Ascending aorta (tissue), 2 donors: ENCODE data around the gene RABGAP1L. TPM values are rescaled to one million over a fixed set of nuclear protein-coding genes. Genes with fewer than 3 reads are reported as not detected.
"Not testable (repeated sequence)": the region's sequence is repeated elsewhere in the genome, so short reads cannot be mapped to it uniquely, and the experiment has no call there.

Experiments
- DNase-seq, 2 donors: peaks; one replicate each; pipeline ENCODE4 v3.0.0-alpha.2; 2019; ENCODE audit warnings: low spot score in 2 of 2
- H3K27ac ChIP-seq, 2 donors: fragments of 200-600 bp; sonication (generic); one replicate each; pipeline ENCODE4 v1.5.1; 2016 to 2017; ENCODE audit warnings: mild to moderate bottlenecking in 1 of 2
- H3K27me3 ChIP-seq: fragments of 200-600 bp; sonication (generic); one replicate; pipeline ENCODE4 v1.5.1; 2017
- H3K36me3 ChIP-seq, 2 donors: fragments of 200-600 bp; sonication (generic); one replicate each; pipeline ENCODE4 v1.5.1; 2016
- H3K4me1 ChIP-seq, 2 donors: fragments of 200-600 bp; sonication (generic); one replicate each; pipeline ENCODE4 v1.5.1; 2016 to 2017; ENCODE audit warnings: mild to moderate bottlenecking in 1 of 2
- H3K4me3 ChIP-seq, 2 donors: fragments of 200-600 bp; sonication (generic); one replicate each; pipeline ENCODE4 v1.5.1; 2016 to 2017; ENCODE audit warnings: mild to moderate bottlenecking in 1 of 2
- H3K9me3 ChIP-seq, 2 donors: fragments of 200-600 bp; sonication (generic); one replicate each; pipeline ENCODE4 v1.5.1; 2016
- intact Hi-C: fragments of 100-400 bp; cut with DNase I; formaldehyde crosslinking; loops from one replicate; pipeline ENCODE4 v1.15.1; 2023
- total RNA-seq: library from RNA; depleted of rRNA; stranded (reverse); fragments of >200 nt; gene quantifications from one replicate; pipeline ENCODE4 v1.1.0, GENCODE V29; 2016
- TF ChIP-seq, protein P1 (sequence below), 3 experiments: fragments of 200-600 bp in 2 of 3; fragments of 450-650 bp in 1 of 3; sonication (generic) in 2 of 3; IDR thresholded peaks; one replicate each; pipeline ENCODE4 v1.5.1; 2016 to 2019; ENCODE audit warnings: antibody characterized with exemption in 3 of 3, mild to moderate bottlenecking in 1 of 3, moderate library complexity in 1 of 3

RABGAP1L gene
- total RNA-seq, 1 donor from 2014 or later, result 48.4 TPM

DNA sequence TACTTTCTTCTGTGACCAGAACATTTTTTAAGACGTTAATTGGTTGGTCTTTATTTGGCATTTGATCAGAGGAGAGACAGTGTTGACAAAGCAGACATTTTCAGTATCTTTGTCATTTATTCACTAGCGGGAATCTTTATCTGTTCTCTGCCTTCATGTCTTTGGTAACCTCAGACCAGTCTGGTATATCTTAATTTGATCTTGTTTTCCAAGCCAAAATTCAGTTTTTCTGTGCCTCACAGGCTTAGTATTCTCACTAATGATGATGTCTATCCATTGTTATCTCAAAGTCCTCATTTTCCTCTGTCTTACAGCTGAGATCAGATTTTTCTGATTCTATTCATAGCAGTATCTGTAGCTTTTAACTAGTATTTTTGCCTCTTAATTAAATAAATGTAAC lies 447.2 kb downstream of the RABGAP1L start:
- intact Hi-C loops, result no loop called here
- Histone ChIP-seq H3K27ac (no peak overlapping the region), H3K9me3 (peaks cover 0 to 11% of the 10 kb centered on the region in 2 donors), H3K4me3 (no peak overlapping the region), H3K4me1 (no peaks in the 10 kb centered on the region), H3K36me3 (peaks cover 0 to 11% of the 10 kb centered on the region in 2 donors), H3K27me3 (no peaks in the 10 kb centered on the region)
- no peak for DNase-seq
- TF ChIP-seq, protein P1, sequence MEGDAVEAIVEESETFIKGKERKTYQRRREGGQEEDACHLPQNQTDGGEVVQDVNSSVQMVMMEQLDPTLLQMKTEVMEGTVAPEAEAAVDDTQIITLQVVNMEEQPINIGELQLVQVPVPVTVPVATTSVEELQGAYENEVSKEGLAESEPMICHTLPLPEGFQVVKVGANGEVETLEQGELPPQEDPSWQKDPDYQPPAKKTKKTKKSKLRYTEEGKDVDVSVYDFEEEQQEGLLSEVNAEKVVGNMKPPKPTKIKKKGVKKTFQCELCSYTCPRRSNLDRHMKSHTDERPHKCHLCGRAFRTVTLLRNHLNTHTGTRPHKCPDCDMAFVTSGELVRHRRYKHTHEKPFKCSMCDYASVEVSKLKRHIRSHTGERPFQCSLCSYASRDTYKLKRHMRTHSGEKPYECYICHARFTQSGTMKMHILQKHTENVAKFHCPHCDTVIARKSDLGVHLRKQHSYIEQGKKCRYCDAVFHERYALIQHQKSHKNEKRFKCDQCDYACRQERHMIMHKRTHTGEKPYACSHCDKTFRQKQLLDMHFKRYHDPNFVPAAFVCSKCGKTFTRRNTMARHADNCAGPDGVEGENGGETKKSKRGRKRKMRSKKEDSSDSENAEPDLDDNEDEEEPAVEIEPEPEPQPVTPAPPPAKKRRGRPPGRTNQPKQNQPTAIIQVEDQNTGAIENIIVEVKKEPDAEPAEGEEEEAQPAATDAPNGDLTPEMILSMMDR (IDR thresholded peaks at IDR 0.05), result no peak

DNA sequence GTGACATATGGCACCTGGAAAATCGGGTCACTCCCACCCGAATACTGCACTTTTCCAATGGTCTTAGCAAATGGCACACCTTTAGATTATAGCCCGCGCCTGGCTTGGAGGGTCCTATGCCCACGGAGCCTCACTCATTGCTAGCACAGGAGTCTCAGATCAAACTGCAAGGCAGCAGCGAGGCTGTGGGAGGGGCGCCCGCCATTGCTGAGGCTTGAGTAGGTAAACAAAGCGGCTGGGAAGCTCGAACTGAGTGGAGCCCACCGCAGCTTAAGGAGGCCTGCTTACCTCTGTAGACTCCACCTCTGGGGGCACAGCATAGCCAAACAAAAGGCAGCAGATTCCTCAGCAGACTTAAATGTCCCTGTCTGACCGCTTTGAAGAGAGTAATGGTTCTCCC lies 458.6 kb downstream of the RABGAP1L start:
- H3K27ac ChIP-seq, DNase-seq, intact Hi-C loops, H3K9me3 ChIP-seq, H3K27me3 ChIP-seq, H3K4me3 ChIP-seq, H3K4me1 ChIP-seq, H3K36me3 ChIP-seq: not testable (repeated sequence)

DNA sequence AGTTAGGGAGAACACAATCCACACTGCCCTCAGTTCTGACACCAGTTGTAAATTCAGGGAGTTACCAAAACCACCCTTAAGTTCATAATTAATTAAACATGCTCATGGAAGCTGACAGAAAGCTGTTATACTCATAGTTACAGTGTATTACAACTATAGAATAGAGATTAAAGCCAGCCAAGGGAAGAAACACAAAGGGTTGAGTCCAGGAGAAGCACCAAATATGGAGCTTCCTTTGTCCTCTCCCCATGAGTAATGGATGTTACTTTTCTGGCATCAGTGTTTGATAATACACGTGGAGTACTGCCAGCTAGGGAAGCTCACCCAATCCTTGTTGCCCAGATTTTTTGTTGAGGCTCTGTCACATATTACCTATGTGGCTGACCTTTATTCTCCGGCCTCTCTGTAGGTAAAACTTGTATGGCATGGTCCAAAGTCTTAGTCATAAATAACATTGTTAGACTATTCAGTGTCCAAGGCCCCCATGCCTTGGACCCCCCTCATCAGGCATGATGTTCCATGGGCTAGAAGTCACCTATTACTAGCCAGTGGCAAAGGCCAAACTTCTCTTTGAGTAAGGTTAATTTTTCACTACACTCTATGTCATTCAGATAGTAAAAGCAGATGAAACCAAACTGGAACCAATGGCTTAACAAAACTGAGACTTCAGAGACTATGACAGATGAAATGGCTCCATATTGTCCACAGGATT lies 464.2 kb downstream of the RABGAP1L start:
- Histone ChIP-seq H3K4me1 (no peaks in the 10 kb centered on the region), H3K4me3 (no peak overlapping the region), H3K9me3 (peaks cover 0 to 6% of the 10 kb centered on the region in 2 donors), H3K36me3 (no peaks in the 10 kb centered on the region), H3K27me3 (no peaks in the 10 kb centered on the region), H3K27ac (no peak overlapping the region)
- DNase-seq, result no peak
- TF ChIP-seq, protein P1 (IDR thresholded peaks at IDR 0.05), result no peak
- intact Hi-C loops, result no loop called here

DNA sequence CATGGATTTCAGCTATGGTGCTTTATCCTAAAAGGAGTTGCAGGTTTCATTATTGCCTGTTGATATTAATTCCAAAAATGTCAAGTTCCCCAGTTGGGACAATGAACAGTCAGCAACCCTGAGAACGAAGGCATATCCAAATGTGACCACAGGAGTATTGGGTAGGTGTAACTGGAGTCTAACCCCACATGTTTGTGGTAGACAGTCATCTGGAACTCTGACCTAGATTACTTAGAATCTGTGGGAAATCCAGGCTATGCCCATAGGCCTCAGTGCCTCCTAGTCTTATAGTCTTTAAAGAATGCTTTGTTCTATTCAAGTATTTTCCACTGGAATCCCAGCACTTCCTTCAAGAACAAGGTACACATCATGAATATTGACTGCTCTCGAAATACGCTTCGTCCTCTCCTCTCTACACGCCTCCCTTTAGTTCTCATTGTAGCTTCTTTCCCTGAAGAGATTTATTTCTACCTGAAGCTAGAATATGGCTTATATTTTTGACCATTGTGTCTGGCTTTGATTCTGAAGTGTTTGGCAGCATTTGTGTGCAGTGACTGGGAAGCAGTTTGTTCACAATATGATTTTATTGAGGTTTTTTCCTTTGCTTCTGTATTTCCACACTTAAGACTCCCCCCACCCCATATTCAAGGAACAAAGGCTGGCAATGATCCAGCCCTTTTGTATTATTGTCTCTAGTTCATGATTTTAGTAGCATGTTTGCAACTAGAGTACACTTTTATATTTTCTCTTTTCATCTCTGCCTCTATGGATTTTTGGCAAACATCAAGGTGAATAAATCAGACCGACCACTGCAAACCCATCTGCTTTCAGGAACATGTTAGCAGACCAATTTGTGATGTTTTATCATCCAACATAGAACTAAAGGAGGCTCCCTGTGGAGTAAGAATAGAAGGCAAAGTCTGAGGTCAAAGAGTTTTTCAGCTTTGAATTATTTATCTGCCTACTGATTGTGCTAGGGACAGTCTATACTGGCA lies 467.0 kb downstream of the RABGAP1L start:
- no peak overlapping the region for H3K27ac ChIP-seq
- H3K4me3 ChIP-seq, result no peak overlapping the region
- no peak for DNase-seq
- no peaks in the 10 kb centered on the region for H3K36me3 ChIP-seq
- TF ChIP-seq, protein P1 (IDR thresholded peaks at IDR 0.05), result no peak
- H3K9me3 ChIP-seq, result peaks cover 0 to 14% of the 10 kb centered on the region in 2 donors
- H3K27me3 ChIP-seq, result no peaks in the 10 kb centered on the region
- H3K4me1 ChIP-seq, result no peaks in the 10 kb centered on the region
- intact Hi-C loops, result no loop called here

DNA sequence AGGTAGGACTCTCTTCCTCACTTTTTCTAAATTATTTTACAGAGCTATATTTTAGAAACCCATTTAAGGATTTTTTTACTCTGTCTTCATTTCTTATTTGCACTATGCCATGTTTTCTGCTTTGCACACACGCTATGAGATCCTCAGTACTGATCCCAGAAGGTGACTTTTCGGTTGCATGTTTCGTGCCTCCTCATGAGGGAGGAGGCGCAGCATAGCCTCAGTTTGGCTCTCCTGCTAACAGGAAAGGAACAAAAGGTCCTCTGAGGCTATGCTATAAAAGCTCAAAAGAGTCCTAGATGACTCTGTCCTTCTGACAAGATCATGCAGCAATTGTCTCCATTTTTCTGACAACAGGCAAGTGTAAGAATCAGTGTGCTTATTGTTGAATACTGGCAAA lies 478.2 kb downstream of the RABGAP1L start:
- no peak overlapping the region for H3K4me3 ChIP-seq
- no peak for DNase-seq
- intact Hi-C loops, result no loop called here
- H3K4me1 ChIP-seq, result no peaks in the 10 kb centered on the region
- no peaks in the 10 kb centered on the region for H3K27me3 ChIP-seq
- H3K27ac ChIP-seq, result no peak overlapping the region
- H3K9me3 ChIP-seq, result no peaks in the 10 kb centered on the region
- TF ChIP-seq, protein P1 (IDR thresholded peaks at IDR 0.05), result no peak
- peaks cover 5 to 10% of the 10 kb centered on the region in 2 donors for H3K36me3 ChIP-seq

DNA sequence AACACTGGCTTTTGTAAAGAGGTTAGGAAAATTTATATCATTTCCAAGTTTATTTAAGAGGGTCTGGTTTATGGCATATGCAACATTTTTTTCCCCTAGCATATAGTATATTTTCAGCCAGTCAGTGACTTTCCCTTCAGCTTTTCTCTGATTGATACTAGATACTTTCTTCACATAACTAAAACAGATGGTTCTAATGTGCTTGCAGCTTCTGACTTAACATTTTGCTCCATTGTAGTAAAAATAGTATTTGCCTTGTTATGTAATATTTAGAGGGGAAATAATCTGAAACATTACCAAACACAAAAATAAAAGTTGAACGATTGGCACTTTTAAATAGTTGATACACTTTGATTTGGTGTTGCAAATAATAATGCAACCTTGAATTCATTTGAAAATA lies 480.1 kb downstream of the RABGAP1L start:
- peaks cover 5 to 10% of the 10 kb centered on the region in 2 donors for H3K36me3 ChIP-seq
- no peaks in the 10 kb centered on the region for H3K27me3 ChIP-seq
- H3K9me3 ChIP-seq, result no peaks in the 10 kb centered on the region
- DNase-seq, result no peak
- intact Hi-C loops, result no loop called here
- H3K27ac ChIP-seq, result no peak overlapping the region
- no peak overlapping the region for H3K4me3 ChIP-seq
- TF ChIP-seq, protein P1 (IDR thresholded peaks at IDR 0.05), result no peak
- no peaks in the 10 kb centered on the region for H3K4me1 ChIP-seq
